HCT116 (cell line): ENCODE data around the gene COL8A2. TPM values are rescaled to one million over a fixed set of nuclear protein-coding genes. Genes with fewer than 3 reads are reported as not detected.

Source experiments
- ATAC-seq: fragments of 200-7000 bp; cut with Tn5 transposase; 2 replicates; pipeline ENCODE4 v1.9.1; 2020; ENCODE audit warnings: mild to moderate bottlenecking, moderate library complexity
- BruUV-seq: library from RNA; stranded (reverse); fragments of 400-500 nt; replicated peaks from 2 replicates; lab custom pipeline; 2021; lab: Mats Ljungman, UMichigan
- CTCF ChIA-PET: fragments of 300-600 bp; sonication (Branson Sonifier 250); formaldehyde crosslinking; loops from one replicate; lab custom pipeline; 2021; ENCODE audit warnings: antibody characterized with exemption; lab: Charles Lee
- POLR2A ChIA-PET: fragments of 300-600, 350-600 bp; sonication (Branson Sonifier 250); formaldehyde crosslinking; loops from one replicate; lab custom pipeline; 2021; ENCODE audit warnings: antibody characterized with exemption; lab: Charles Lee
- RAD21 ChIA-PET, 2 experiments: fragments of 300-600 bp; sonication (Branson Sonifier 250); formaldehyde crosslinking; loops; one replicate each; lab custom pipeline; 2023; ENCODE audit warnings: low total read pairs in 2 of 2; ENCODE audit not compliant: uncharacterized antibody in 2 of 2, unreplicated experiment in 2 of 2, low non-redundant PET in 1 of 2; lab: Charles Lee
- DNase-seq: peaks from one replicate; pipeline ENCODE4 v3.0.0-alpha.2; 2010; ENCODE audit warnings: low read depth, low spot score
- H2AFZ ChIP-seq: fragments of 200-600 bp; shearing (Covaris generic), sonication (generic); 2 replicates; pipeline ENCODE4 v1.6.1; 2017; ENCODE audit warnings: low read depth, mixed run types, mixed read lengths, antibody characterized with exemption, low read length; ENCODE audit not compliant: poor library complexity, severe bottlenecking
- H3K27ac ChIP-seq: 2 replicates; pipeline ENCODE4 v1.5.1; 2012; ENCODE audit warnings: low read depth, low read length
- H3K27me3 ChIP-seq: fragments of 200-600 bp; sonication (generic); 2 replicates; pipeline ENCODE4 v1.6.1; 2016; ENCODE audit warnings: mixed run types, low read length, mixed read lengths; ENCODE audit not compliant: insufficient read depth
- H3K36me3 ChIP-seq, 2 experiments: fragments of 200-500 bp in 1 of 2; fragments of 200-600 bp in 1 of 2; sonication (Bioruptor generic) in 1 of 2; sonication (generic) in 1 of 2; 2 replicates each; pipeline versions ENCODE4 v1.5.1 to v1.6.1; 2014 to 2016; ENCODE audit warnings: low read length in 2 of 2, inconsistent platforms in 1 of 2, mixed read lengths in 1 of 2, mixed run types in 1 of 2; ENCODE audit not compliant: insufficient read depth in 2 of 2, control insufficient read depth in 1 of 2
- H3K4me1 ChIP-seq, 2 experiments: fragments of 200-600 bp in 1 of 2; sonication (generic) in 1 of 2; 2 replicates each; pipeline versions ENCODE4 v1.5.1 to v1.6.1; 2012 to 2017; ENCODE audit warnings: low read length in 2 of 2, inconsistent platforms in 1 of 2, mild to moderate bottlenecking in 1 of 2, mixed read lengths in 1 of 2, mixed run types in 1 of 2, moderate library complexity in 1 of 2; ENCODE audit not compliant: insufficient read depth in 2 of 2, control insufficient read depth in 1 of 2
- H3K4me2 ChIP-seq: fragments of 200-600 bp; sonication (generic); 2 replicates; pipeline ENCODE4 v1.6.1; 2017; ENCODE audit warnings: mixed run types, low read length, mixed read lengths
- H3K4me3 ChIP-seq, 2 experiments: fragments of 200-600 bp in 1 of 2; sonication (generic) in 1 of 2; replicated peaks in 1 of 2; 2 replicates each; pipeline ENCODE4 v1.5.1; 2011 to 2016; ENCODE audit warnings: low read length in 2 of 2, control low read depth in 1 of 2, low read depth in 1 of 2, mild to moderate bottlenecking in 1 of 2, mixed read lengths in 1 of 2, mixed run types in 1 of 2
- H3K79me2 ChIP-seq: fragments of 200-600 bp; sonication (generic); 2 replicates; pipeline ENCODE4 v1.6.1; 2017; ENCODE audit warnings: mild to moderate bottlenecking, mixed run types, low read length, moderate library complexity, mixed read lengths; ENCODE audit not compliant: insufficient read depth
- H3K9ac ChIP-seq: fragments of 200-600 bp; sonication (generic); 2 replicates; pipeline ENCODE4 v1.6.1; 2016; ENCODE audit warnings: low read length, mixed read lengths
- H3K9me2 ChIP-seq: fragments of 200-600 bp; sonication (generic), shearing (Covaris generic); 2 replicates; pipeline ENCODE4 v1.6.1; 2017; ENCODE audit warnings: mixed run types, mild to moderate bottlenecking, moderate library complexity; ENCODE audit not compliant: insufficient read depth
- H3K9me3 ChIP-seq, 2 experiments: fragments of 200-500 bp in 1 of 2; fragments of 200-600 bp in 1 of 2; sonication (Bioruptor generic) in 1 of 2; sonication (generic) in 1 of 2; 2 replicates each; pipeline ENCODE4 v1.6.1; 2014 to 2017; ENCODE audit warnings: low read length in 2 of 2, mixed read lengths in 2 of 2, inconsistent platforms in 1 of 2, low read depth in 1 of 2, mild to moderate bottlenecking in 1 of 2, mixed run types in 1 of 2, moderate library complexity in 1 of 2; ENCODE audit not compliant: control insufficient read depth in 1 of 2, insufficient read depth in 1 of 2
- H4K20me1 ChIP-seq: fragments of 200-600 bp; sonication (generic), shearing (Covaris generic); 2 replicates; pipeline ENCODE4 v1.6.1; 2017; ENCODE audit warnings: mixed run types, mild to moderate bottlenecking, moderate library complexity; ENCODE audit not compliant: insufficient read depth
- REST ChIP-seq: IDR thresholded peaks from 2 replicates; pipeline ENCODE4 v1.6.1; 2012; ENCODE audit warnings: low read depth
- SRF ChIP-seq: IDR thresholded peaks from 2 replicates; pipeline ENCODE4 v1.6.1; 2012; ENCODE audit warnings: low read depth
- intact Hi-C: fragments of 100-400 bp; cut with micrococcal nuclease; formaldehyde crosslinking; loops from 2 replicates; pipeline ENCODE4 v1.10.0; 2022
- total RNA-seq: library from RNA; stranded (reverse); gene quantifications from one replicate; pipeline ENCODE4 v1.2.1, GENCODE V29; 2021; ENCODE audit not compliant: unreplicated experiment

Gene COL8A2
- total RNA-seq, 1 experiment from 2014 or later: 0.05 TPM

GRCh38 chr1:36087233-36088123 is 37.5 kb downstream of the COL8A2 start:
- Histone ChIP-seq H3K27ac (no peak overlapping the region), H3K9ac (no peak overlapping the region), H4K20me1 (no peaks in the 10 kb centered on the region), H3K4me2 (no peak overlapping the region; the same call in 1 of the 2 replicates), H3K27me3 (no peaks in the 10 kb centered on the region), H3K9me2 (no peaks in the 10 kb centered on the region), H2AFZ (no peak overlapping the region), H3K36me3 (peaks cover 4 to 10% of the 10 kb centered on the region in 2 experiments; a peak in 2 of 4 replicates), H3K4me1 (peaks cover 0 to 15% of the 10 kb centered on the region in 2 experiments; a peak in 2 of 4 replicates), H3K79me2 (peaks cover 24% of the 10 kb centered on the region), H3K4me3 (no peak overlapping the region), H3K9me3 (no peaks in the 10 kb centered on the region)
- RAD21 ChIA-PET: interaction anchor here (0.6 to 0.7 kb wide), 2 partner anchors 48 to 220 kb away, joined by 3 read pairs; no protein-coding TSS in a partner anchor
- intact Hi-C loops: loop anchor here (2.0 to 10.0 kb wide), 2 partner anchors 157 to 233 kb away; partner anchors contain the start of gene AGO3
- no peak for TF ChIP-seq SRF
- POLR2A ChIA-PET: no interaction called here
- BruUV-seq: no TSS peak
- CTCF ChIA-PET: no interaction called here
- ATAC-seq (no peak), DNase-seq (no peak)

- Histone ChIP-seq H3K27me3 (no peaks in the 10 kb centered on the region), H3K9ac (no peak overlapping the region), H3K9me2 (no peaks in the 10 kb centered on the region), H2AFZ (no peak overlapping the region), H3K27ac (no peak overlapping the region), H3K79me2 (peaks cover 24% of the 10 kb centered on the region), H4K20me1 (no peaks in the 10 kb centered on the region), H3K4me3 (no peak overlapping the region), H3K4me2 (no peak overlapping the region), H3K4me1 (peaks cover 0 to 15% of the 10 kb centered on the region in 2 experiments; a peak in 2 of 4 replicates), H3K9me3 (no peaks in the 10 kb centered on the region), H3K36me3 (peaks cover 3 to 5% of the 10 kb centered on the region in 2 experiments; a peak in 2 of 4 replicates)
- intact Hi-C loops: loop anchor here (10.0 kb wide), 1 partner anchor 232 kb away; no protein-coding TSS in a partner anchor
- ChIA-PET RAD21 (interaction anchor here in 1 of 2 experiments (0.7 kb wide), 1 partner anchor 371 kb away, joined by 3 read pairs; no protein-coding TSS in a partner anchor), POLR2A (no interaction called here), CTCF (no interaction called here)
- DNase-seq (no peak), ATAC-seq (no peak)
- BruUV-seq: no TSS peak
- TF ChIP-seq REST: no peak
Measured at GRCh38 chr1:36086529-36087232, 38.3 kb downstream of the COL8A2 start.
